22Rv1 (cell line): ENCODE results near the gene FRAS1.

ENCODE experiments used
- CTCF ChIP-seq: fragments of 450-650 bp; IDR thresholded peaks from 2 replicates; pipeline ENCODE4 v1.5.1; 2017; ENCODE audit warnings: mild to moderate bottlenecking
- ZFX ChIP-seq: fragments of 450-650 bp; IDR thresholded peaks from 2 replicates; pipeline ENCODE4 v1.6.1; 2017; ENCODE audit warnings: antibody characterized with exemption, borderline replicate concordance

- TF ChIP-seq CTCF (no peak), ZFX (no peak)
Observed at GRCh38 chr4:78190068-78190467, 132.9 kb downstream of the FRAS1 start.
